ENCODE measurements around the gene CCDC188.
A peak's percentile ranks its signal among the peaks of the same experiment; 100 is the strongest.

The CCDC188 gene

DNA sequence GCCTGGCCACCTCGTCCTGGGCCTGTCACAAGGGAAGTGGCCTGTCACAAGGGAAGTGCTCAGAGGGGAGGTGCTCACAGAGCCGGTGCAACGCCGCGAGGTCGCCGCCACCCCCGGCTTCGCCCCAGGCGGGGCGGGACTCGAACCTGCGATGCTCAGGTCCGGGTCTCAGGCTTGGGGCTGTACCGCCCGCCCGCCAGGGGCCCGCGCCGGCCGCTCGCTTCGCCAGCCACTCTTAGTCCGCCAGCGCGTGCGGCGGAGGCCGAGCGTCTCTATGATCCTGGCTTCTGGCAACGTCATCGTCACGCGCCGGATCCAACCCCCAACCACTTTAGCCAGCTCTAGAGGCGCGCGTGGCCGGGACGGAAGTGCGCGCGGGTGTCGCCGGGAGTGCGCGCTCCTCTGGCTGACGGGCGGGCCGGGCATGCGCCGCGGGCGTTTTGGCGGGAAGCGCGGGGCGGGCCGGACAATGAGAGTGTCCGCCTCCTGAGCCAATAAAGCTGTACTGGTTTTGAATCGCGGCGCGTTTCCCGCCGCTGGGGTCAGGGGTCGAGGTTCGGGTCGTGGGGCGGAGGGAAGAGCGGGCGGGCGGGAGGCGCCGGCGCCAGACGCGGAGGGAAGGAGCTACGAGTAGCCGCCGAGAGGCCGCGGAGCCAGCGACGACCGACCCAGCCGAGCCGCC is 33.8 kb downstream of the CCDC188 start, which contains the start of gene TRMT2A:
TRMT2A (minus strand) TSS at position 276 of the 682 bp plus-strand sequence. CDS start 320 bp downstream, outside the sequence.
- peak; percentile 100 for DNase-seq (ENCODE audit: low spot score)

DNA sequence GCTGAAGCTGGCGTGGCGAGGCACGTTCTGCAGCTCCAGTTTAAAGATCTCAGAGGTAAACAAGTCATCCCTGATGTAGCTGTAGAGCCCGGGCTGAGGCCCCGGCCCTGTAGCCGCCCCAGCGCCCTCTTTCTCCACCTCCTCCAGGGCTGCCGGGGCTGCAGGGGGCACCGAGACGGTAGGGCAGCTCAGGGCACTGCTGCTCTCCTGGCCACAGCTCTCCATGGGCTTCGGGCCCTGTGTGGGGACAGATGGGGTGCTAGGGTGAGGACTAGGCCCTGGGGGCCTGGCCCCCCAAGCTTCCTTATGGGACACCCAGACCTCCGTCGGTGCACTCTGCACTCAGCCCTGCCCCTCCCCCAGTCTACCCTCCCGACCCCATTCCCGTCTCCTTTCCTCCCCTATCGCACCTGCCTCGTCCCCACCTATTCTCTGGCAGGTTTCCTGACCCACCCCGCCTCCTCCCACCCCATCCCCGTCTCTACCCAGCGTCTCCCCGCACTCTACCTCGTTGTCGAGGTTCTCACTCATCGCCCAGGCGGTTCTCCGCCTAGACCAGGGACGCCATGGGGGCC is 34.4 kb downstream of the CCDC188 start:
- DNase-seq (ENCODE audit: low spot score): no peak

DNA sequence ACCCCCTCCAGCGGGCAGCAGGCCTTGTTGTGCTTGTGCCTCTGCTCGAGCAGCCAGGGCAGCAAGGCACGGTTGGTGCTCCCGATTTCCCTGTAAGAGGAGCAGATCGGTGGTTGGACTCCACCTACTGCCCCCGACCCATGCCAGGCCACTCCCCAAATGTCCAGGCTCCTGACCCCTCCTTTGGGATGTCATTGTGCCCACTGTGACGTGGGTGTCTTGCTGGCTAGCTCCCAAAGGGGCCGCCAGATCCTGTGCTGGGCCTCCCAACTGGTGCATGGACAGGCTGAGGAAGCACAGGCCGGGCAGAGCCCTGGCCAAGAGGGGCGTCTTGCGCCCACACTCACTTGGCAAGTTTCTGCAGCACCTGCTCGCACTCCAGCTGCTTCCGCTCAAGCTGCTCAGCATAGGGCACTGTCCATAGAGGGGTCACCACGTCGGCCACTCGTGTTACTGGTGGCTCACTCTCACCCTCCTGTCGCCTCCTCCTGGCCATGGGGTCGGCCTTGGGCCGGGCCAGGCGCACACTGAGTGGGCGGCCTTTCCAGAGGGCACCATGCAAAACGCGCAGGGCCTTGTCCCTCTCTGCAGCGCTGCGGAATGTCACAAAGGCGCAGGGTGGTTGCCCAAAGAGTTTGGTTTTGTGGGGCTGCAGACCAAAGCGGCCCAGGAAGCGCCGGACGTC is 35.0 kb downstream of the CCDC188 start, which contains the start of gene RANBP1:
RANBP1 (plus strand) TSS at position 414 of the 685 bp plus-strand sequence; CDS start at position 495, 81 bp downstream.
- no peak for DNase-seq (ENCODE audit: low spot score)

DNA sequence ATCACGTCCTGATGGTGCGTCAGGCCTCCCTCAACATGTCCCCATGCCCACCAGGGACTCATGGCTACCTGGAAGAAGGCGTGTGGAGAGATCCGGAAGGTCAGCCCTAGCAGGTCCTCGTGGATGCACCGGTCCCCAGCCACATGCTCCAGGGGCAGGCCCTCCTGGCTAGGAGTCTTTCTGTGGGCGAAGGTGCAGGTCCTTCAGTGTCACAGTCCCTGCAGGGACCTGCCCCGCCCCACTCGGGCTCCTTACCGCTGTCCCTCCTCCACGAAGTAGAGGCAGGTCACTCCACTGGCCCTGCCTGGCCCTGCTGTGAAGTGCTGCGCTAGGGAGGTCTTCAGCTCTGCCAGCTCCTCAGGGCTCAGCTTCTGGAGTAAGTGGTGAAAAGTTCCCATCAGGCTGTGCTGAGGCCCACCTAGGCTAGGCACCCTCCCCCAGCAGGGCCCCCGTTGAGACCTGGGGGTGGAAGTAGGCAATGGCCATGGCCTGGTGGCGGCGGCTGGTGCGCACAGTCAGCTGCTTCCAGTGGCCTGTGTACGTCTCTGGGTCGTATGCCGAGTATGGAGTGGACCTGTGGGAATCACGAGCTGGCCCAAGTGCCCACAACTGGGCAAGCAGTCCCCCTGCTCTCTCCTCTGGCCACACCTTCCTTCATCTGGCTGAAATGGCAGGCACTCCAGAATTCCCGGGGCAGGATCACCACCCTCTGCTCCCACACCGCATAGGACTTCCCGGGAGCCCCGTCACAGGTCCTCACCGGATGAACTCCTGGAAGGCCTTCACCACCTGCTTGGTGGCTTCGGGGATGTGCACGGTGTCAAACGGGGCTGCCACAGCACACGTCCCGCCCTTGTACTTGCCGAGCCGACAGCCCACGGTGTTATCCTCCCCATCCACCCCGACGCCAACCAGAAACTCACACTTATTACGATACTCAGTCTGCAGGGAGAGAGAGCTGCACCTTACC is 36.1 kb downstream of the CCDC188 start:
- no peak for DNase-seq (ENCODE audit: low spot score)

DNA sequence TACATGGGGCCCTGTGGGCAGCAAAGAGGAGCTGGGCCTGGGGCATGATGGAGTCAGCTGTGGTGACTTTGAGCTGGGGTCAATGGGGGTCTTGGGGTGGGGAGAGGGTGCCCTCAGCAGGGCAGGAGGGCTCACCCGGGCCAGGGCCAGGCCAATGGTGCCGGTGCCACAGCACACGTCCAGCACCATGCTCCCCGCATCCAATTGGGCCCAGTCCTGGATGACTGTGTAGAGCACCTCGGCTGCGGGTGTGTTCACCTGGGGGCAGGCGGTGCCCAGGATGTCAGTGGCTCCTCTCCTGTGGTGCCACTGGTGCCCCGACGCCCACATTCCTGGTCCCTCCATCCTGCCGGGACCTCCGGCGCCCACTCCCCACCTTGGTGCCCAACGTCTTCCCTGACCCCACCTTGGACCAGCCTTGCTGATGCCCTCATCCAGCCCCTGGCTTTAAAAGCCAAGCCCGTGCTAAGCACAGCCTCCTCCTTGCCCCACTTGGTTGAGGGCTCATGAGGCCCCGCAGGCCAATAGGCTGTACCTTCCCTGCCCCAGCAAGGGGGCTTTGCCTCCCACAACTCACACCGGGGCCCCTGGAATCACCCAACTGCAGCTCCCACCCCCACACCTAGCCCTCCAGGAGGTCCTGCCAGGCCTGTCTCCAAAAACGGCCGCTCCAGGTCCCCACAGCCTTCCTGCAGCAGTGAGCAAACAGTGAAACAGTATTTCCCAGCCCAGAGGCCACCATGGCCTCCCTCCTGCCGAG is 37.1 kb downstream of the CCDC188 start:
- no peak for DNase-seq (ENCODE audit: low spot score)

DNA sequence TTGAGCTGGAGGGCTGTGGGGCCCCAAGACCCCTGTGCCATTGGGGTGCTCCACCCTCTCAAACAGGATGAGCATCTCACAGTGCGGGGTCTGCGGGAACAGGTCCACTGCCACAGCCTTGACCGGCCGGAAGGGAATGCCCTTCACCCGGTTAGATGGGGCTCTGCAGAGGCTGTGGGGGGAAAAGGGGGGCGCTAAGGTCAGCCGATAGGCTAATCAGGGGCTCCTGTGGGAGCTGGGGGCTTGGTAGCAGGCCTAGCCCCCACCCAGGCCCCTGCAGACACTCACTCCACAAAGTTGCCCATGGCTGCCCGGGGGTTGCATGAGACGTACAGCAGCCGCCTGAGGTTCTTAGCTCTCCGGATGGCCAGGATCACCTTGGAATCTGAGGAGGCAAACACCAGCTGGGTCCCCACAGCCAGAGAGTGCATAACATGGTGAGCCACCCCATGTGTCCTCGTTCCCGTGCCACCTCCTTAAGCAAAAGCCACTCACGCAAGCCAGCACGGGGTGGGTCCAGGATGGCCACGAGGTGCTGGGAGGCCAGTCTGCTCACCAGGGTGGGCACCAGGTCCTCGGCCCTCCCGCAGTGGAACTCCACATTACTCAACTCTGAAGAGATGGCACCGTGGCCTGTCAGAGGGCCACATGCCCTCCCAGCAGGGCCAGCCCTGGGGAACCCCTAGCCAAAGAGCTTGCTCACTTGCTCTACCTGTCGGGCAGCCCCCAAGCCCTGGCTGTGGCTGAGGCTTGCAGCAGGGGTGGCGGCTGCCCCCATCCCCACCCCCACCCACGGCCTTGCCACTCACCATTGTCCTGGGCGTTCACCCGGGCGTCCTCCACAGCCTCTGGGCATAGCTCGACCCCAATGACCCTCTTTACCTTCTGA is 38.0 kb downstream of the CCDC188 start:
- DNase-seq (ENCODE audit: low spot score): no peak

DNA sequence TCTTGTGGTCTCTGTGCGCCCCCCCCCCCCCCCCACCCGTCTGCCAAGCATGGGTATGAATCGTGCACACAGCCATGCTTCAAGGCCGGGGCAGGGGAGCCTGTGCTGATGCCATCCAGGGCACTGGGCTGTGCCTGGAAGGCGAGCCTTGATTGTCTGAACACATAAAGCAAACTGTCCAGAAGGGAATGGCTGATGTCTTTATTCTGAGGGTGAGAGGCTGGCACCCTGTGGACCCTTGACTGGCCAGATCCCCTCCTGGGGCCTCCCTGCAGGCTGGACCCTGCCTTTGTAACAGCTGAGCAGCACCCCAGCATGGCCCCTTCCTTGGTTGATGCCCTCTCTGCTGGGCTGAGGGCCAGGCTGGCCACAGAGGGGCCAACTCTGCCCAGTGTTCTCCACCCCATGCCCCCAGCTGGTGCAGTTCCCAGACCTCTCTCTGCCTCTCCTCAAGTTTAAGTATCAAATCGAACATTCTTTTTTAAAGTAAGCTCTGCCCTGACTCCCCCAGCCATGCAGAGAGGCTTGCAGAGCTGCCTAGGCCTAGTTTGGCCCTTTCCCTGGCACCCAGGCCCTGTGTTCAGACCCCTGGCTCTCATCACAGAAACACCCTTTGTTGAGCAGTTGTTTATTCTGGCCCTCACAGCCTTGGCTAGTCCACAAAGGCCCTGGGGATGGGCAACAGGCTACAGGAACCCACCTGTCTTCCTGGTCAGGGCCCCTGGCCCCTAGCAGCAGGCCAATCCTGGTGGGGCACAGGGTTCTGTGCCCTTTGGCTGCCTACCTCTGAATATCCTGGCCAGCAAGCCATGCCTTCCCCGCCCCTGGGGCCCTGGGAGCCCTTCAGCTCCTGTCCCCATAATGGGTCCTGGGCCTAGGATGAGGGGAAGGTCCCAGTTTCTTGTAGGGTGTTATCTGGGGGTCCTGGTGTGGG is 38.9 kb downstream of the CCDC188 start:
- DNase-seq (ENCODE audit: low spot score): no peak

DNA sequence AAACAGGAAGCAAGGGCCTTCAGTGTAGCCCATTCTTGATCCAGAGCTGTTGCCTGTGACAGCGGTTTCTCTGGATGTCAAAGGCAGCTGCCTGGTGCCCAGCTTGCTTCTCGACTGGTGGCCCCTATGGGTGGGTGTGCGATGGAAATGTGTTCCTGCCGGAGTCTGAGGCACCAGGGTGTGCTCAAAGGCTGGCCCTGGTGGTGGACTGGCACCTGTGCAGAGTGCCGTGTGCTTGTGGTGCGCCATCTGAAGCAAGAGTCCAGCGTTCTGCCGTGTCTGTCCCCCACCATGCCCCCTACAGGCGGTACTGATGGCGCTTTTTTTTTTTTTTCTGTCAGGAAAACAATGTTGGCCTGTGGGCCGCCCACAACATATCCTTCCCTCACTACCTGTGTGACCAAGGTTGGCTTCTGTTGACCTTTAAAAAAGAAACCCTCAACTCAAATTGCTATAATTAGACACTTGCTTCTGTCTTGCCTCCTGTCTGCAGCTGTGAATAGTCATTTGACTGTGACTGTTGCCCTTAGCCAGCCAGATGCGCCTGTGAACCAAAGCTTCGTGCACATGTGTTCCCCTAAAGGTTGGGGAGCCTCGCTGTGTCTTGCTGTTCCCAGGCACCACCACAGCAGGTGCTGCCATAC is 39.7 kb downstream of the CCDC188 start:
- DNase-seq (ENCODE audit: low spot score): peak; percentile 54

DNA sequence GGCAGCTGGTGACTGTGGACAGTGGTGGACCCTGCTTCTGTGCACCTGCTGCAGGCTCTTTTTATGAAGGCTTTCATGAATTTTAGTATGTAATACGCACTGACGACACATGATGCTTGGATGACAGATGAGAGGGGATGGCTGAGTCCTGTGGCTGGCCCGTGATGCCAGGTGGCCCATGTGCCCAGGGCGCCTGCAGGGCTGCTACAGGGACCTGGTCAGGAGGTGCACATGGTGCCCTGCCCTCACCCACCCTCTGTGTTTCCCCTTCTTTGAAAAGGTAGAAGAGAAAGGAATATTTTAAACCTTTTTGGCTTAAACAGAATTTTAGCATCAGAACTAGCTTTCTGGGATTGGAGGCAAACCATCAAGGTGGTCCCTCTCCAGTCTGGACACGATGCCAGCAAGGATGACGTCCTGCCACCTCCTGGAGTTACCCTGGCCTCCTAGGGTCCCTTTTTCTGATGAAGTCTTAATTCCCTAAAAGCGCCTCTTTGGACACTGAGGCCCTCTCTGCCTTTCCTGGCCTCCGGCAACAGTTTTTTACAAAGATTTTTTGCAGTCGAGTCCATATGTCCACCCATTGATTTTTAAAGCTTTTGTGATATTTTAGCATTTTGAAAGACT is 40.4 kb downstream of the CCDC188 start:
- no peak for DNase-seq (ENCODE audit: low spot score)

DNA sequence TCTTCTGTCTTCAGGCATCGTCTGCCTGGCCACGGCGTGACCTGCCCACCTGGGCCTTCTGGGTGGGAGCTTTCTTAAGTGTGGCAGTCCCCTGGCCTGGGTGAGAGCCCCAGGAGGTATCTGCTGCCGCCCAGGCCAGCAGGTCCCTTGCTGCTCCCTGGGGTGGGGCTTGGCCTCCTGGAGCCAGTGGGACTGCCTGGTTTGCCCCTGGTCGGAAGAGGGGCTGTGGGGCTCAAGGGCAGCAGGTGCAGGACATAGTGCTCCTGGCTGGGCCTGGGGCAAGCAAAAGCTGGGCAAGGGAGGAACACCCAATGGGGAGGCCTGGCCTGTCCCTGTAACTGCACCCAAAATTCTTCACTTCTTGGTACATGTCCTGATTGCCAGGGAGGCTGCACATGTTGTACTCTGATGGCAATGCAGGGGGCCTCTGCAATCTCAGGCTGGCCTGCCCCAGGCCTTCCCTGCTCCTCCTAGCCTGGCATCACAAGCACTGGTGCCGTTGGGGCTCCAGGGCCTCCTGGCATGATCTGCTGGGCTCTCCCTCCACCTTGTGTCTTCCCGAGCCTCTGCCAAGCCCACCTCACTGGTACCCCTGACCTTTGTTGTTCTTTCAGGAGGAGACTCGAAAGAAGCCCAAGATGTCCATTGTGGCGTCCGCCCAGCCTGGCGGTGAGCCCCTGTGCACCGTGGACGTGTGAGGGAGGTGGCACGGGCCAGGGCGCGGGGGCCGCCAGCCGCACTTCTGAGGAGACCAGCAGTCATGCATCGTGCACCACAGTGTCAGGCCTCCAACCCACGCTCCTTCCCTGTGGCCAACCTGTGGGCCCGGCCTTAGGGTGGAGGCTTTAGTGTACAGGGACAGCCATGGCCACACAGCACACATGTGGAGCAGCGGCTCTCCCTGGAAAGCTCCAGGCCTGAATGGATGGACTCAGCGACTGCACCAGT is 41.2 kb downstream of the CCDC188 start:
- no peak for DNase-seq (ENCODE audit: low spot score)

DNA sequence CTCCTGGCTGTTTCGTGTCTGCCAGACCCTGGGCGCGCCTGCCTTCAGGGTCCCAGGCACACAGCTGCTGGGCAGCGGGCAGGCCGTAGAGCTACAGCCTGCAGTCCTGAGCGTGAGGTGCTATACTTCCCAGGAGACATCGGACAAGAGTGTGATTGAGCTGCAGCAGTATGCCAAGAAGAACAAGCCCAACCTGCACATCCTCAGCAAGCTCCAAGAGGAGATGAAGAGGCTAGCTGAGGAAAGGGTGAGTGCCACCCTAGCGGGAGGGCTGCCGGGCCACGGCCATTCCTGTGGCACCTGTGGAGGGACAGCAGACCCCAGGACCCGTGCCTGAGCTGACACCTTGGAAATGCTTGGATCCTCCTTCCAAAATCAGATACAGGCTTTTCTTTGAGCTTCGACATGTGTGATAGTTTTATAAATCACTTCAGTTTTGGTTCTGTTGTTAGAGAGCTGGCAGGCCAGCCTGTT is 42.1 kb downstream of the CCDC188 start:
- no peak for DNase-seq (ENCODE audit: low spot score)

DNA sequence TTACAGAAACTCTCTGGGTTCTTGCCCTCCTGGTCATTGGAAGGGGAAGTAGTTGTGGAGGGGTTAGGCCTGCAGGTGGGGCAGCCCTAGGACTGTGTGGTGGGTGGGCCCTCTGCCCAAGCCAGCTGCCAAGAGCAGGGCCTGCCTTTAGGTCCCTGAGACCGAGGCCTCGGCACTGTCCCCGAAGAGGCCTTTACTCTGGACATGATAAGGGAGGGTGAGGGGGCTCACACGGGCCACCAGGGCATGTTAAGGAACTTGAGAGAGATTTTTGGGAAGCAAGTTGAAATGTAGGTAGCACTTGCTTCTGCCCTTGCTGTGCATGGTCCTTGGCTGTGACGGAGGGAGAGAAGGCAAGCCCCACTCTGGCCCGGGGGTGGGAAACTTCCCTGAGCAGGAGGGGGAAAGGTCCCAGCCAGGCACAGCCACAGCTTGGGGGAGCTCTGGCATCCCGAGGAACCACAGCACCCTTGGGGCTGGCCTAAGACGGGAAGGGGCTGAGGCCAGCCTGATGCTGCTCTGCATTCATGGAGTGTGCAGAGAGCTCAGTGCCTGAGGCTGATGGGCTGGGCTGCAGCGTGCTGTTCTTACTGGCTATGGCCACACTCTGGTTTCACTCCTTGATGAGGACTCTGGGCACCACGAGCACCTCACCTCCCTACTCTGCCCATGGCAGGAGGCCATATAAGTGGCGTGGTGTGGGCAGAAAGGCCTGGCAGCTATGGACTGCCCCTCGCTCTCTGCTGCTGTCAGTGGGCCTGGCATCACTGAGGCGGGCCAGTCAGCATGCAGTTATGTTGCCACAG is 42.7 kb downstream of the CCDC188 start:
- DNase-seq (ENCODE audit: low spot score): no peak

DNA sequence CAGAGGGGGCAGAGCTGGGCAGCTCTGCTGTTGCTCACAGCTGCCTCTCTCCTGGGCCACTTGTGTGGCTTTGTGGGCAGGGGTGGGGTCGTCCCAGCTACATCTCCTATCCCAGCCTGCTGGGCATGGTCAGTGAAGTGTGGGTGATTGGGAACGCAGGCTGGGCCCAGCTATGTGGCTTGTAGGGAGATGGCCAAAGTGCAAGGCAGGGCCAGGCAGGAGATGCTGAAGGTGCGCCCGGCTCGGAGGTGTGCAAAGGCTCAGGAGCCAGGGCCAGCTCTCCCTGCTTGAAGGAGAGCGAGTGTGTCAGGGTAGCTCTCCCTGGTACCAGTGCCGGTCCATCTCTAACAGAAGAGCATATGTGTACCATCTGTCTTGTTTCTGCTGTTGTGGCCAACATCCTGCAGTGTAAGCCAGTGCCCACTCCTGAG is 43.4 kb downstream of the CCDC188 start:
- no peak for DNase-seq (ENCODE audit: low spot score)

DNA sequence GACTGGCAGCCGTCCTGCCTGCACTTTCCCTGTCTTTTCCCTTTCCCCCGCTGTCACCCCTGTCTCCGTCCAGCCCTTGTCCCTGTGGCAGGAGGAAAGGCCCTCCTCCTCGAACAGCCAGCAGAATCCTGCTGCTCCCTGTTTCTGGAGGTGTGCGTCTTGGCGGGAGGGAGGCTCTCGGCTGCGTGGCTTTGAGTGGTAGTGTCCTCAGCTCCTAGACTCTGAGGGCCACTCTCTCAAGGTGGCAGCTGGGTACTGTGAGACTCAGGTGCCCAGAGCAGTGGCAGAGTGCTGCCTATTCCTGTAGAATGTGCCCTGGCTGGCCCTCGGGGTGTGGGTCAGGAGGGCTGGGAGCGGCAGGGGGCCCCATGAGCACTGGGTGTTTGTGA is 44.0 kb downstream of the CCDC188 start:
- no peak for DNase-seq (ENCODE audit: low spot score)

DNA sequence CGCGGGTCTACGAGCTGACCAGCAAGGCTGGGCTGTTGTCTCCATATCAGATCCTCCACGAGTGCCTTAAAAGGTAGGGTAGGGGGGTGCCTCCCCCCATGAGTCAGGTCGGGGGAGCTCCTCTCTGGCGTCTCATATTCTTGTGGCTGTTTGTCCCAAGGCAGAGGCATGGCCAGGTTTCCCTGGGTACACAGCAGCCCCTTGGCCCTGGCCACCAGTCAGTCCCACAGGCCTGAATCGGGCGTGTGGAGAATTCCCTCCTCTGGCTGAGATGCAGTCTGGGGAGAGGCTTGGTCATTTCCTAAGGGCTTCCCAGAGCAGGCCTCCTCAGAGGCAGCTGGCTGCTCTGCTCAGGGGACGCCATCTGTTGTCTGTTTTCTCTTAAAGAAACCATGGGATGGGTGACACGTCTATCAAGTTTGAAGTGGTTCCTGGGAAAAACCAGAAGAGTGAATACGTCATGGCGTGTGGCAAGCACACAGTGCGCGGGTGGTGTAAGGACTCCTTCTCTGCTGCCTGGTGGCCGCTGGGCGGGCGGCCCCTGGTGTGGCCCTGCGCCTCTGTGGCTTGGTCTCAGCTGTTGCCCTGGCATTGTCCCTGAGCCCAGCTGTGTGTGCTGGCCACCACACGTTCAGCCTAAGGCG is 44.5 kb downstream of the CCDC188 start:
- no peak for DNase-seq (ENCODE audit: low spot score)

All from AG08396 (cell line).